NCI-H2196 (cell line): Measurements from ENCODE around the gene RBM20.

Experiments used
- DNase-seq: peaks from one replicate; lab custom pipeline; 2025; ENCODE audit not compliant: unreplicated experiment; lab: John Stamatoyannopoulos, UW

The RBM20 gene

GRCh38 chr10:110847374-110847773 is 203.2 kb downstream of the RBM20 start:
- no peak for DNase-seq

DNA sequence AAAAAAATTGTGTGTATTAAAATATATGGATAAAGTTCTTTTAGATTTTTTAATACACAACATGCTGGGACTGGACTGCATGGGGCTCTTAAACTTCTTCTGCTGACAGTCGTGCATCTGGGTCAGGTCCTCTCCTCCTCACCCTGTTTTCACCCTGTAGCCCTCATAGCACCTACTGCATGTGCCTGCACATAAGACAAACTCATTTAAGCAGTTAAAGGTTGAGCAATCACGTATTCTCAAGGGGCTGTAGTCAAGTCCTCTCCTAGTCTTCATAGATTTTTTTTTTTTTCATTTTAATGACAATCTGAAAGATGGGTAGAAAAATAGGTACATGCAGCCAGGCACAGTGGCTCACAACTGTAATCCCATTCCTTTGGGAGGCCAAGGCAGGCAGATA is 204.0 kb downstream of the RBM20 start:
- no peak for DNase-seq

DNA sequence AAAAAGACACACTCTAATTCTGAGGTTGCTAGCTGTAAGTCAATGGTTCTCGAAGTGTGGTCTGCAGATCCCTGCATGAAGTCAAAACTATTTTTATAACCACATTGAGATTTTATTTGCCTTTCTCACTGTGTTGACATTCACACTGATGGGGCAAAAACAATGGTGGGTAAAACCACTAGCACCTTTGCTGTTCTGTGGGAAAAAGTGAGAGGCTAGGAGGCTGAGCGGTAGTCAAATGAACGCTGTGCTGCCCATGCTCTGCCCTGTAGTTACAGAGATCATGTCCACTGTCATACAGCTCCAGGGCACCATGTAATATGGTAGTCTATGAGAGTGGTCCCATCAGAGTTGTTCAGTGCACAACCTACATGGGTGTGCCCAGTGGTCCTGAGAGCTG is 206.0 kb downstream of the RBM20 start:
- DNase-seq, result no peak

DNA sequence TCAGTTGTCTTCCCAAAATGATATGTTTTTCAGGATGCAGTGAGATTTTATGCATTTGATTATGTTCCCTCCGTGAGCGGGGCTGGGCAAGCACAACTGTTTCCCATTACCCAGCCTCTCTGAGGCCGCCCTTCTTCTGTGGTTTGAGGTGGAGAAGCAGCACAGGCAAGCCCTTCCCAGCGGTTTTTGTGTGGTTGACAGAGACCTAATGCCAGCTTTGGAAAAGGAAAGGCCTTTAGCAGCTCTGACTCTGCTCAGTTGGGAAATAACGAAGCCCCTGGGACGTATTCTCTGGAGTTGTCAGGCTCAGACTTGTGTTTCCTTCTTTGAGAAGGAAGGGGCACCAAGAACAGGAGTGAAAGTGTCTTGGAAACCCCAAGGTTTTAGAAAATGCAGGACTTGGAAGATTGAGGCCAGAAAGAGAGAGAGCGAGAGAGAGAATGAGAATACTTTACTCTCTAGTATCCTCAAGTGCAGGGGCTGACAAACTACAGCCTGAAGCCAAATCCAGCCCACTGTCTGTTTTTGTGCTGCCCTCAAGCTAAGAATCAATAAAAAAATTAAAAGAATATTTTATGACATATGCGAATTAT is 207.0 kb downstream of the RBM20 start:
- no peak for DNase-seq

DNA sequence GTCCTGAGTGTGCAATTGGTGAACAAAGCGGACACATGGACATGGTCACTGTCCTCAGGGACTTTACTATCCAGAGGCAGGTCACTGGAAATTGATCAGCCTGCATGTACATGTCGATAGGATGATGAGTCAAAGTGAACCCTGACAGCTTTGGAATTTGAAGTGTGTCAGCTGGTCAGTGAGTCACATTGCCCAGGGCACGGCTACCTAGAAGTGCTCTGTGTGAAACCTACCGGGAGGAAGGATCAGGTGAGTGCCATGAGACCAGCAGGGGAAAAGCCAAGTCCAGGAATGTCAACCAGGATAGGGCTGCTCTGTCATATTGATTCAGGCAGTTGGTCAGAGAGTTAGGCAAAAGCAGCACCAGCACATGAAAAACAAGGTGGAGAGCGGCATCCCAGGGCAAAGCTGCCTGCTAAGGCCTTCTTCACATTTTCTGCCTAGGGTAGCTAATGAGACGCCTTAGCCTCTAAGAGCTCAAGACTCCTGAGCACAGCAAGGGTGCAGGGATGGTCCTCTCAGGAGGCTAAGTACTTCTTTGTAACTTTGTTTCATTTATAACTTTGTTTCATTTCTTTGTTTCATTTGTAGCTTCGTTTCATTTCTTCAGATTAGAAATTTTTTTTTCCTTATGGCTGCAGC is 208.2 kb downstream of the RBM20 start:
- no peak for DNase-seq

GRCh38 chr10:110852947-110853346 is 208.8 kb downstream of the RBM20 start:
- DNase-seq, result no peak

DNA sequence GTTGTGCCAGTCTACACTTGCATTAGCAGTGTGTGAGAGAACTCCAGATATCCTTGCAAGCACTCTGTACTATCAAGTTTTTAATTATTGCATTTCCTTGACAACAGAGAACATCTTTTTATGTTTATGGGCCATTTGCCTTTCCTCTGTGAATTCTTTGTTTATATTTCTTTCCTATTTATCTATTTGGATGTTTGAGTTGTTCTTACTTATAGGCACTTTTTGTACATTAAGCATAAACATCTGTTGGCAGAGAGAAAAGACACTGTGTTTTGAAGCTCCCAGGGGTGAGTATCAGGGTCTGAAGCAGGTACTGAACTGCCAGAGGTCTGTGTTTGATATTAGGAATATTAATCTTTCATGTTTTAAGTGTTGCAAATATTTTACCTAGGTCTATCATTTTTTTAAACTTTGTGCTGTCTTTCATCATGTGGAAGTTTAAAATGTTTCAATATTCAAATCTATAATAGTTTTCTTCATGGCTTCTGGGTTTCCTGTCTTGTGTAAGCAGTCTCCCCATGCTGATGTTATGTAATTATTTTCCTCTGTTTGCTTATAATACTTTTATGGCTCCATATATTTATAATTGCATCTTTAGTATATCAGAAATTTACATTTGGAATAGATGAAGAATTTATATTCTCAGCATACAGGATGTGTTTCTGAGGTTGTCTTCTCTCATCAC is 209.9 kb downstream of the RBM20 start:
- DNase-seq, result no peak

DNA sequence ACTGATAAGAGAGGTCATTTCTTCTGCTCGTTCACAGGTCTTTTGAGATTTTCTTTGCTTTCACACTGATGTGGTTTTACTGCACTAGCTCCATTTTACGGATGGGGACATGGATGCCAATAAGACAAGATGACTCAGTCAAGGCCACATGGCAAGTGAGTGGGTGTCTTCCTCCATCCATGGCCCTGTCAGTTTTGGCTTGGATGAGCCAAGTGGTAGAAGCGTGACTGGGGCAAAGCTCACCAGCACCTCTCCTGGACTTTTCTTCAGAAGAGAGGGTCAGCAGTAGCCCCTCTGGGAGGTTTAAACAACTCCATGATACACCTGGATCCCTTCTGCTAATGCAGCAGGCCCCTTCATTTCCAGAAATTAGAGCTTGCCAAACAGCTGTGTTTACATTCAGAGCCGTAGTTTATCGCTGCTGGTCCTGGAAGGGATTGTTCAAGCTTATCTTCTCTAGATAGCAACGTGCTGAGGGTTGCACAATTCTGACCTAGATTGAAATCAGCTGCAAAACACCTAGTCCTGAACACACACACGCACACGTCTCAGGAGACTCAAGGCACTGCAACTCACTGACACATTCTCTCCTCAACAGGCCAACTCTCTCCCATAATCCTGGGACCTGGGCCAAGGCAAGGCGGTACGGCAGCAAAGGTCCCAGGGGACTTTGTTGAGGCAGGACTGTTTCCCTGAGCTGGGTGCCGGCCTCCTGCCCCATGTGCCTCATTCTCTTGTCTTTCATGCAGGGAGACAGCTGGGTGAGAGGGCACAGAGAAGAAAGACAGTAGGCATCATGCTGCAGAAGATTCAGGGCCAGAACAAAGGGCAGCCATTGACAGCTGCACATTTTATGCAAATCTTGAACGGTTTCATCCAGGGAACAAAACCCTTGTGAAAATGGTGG is 213.4 kb downstream of the RBM20 start:
- peak; percentile 43 for DNase-seq

DNA sequence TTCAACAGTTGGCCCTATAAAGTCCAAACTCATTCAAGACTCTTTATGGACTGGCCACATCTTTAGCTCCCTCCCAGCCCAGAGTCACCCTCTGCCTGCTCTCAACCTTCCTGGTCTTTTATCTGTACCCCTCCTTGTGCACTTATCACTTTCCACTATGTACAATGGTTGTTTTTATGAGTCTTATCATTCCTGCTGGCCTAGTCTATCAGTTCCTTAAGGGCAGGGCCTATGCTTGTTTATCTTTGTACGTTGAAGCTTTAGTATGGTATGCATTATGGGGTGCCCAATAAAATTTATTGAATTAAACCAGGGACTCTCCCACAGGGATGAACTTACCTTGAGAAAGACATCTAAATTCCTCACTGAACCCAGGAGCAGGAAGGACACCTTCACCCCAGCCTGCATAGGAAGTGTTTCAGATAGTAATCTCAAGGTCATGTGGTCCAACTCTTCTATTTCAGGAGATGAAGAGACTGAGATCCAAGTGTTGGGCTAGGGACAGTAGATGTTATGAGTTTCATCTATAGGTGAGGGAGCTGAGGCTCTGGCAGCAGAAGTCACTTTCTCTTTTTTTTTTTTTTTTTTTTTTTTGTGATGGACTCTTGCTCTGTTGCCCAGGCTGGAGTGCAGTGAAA is 214.3 kb downstream of the RBM20 start:
- DNase-seq, result no peak

DNA sequence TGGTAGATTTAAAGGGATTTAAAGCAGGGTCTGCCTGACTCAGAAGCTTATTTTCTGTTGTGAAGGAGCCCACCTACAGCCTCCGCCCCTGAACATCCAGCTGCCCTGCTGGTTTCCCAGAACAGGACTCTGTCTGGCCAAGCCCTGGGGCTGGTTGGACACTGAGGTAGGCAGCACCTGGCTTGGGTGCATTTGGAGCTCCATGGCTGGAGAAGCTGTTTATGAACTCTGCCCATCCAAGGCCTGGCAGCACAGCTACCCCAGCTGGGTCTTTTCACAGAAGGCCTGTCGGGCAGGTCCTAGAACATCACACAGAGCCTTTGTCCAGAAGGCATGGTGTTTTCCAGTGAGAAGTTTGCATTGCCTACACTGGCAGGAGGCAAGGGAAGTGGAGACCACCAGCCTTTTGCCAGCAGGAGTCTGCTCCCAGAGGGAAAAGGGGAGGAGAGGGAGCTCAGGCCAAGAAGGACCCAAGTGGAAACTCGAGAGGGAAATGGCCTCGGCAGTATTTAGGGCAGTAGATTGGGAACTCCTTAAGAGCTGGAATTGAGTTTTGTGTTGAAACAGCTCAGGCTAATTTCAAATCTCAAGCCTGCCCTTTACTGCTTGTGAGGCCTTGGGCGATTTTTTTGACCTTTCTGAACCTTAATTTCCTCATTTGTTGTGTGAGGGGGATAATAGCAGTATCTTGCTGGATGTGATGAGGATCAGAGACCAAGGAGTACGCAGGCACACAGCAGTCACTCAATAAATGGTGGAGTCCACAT is 215.3 kb downstream of the RBM20 start:
- DNase-seq, result no peak

- DNase-seq, result no peak
Observed at GRCh38 chr10:110859973-110860376, 215.8 kb downstream of the RBM20 start.

GRCh38 chr10:110860576-110861241 is 216.6 kb downstream of the RBM20 start:
- DNase-seq, result no peak

- DNase-seq, result no peak
Observed at GRCh38 chr10:110861476-110861875, 217.3 kb downstream of the RBM20 start.

- DNase-seq, result no peak
Observed at GRCh38 chr10:110861930-110862649, 218.0 kb downstream of the RBM20 start.

DNA sequence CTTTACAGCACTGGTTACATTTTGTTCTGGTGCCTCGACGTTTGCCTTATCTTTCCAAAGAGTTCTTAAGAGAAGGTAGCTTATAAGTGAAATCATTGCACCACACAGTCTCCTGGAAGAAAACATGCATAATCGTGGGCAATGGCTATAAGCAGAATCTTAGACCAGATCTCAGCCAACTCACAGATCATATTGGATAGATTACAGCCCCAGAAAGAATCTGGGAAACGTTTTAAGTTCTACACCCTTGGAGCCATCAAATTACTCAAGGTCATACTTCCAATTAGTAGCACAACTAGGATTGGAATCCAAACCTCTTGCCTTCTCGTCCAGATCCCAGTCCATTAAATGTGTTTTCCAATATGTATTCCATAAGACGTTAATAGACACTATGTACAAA is 218.8 kb downstream of the RBM20 start:
- DNase-seq, result no peak

DNA sequence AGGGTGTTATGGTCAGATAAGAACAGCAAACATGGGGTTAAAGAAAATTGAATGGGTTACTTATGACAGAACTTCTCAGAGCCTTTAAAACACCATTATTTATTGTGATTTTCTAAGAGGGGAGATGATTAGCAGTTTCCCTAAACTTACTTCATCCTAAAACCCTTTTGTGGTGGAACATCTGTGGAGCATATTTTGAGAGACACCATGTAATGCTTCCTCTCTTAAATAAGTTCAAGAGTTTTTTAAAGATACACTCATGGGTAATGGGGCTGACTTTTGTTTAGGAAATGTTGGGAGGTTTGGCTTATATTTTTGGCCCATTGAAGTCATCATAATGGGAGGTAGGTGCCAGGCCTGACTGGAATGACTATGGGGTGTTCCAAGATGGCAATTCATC is 219.2 kb downstream of the RBM20 start:
- no peak for DNase-seq

DNA sequence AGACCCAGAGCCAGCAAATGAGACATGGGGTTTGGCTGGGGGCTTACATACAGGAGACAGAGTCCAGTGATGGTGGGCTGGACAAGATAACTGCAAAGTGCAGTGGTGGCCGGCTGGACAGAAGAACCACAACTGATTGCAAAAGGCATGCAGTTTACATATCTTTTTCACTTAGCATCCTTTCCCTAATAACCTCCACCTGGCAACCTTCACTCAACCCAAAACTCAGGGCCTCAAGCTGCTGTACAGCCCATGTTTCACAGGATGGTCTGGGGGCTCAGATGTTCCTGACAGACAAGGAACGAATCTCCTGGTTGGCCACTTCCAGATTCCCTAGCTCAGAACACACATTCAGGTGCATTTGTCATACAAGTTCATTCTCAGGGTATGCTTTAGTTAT is 219.8 kb downstream of the RBM20 start:
- no peak for DNase-seq

DNA sequence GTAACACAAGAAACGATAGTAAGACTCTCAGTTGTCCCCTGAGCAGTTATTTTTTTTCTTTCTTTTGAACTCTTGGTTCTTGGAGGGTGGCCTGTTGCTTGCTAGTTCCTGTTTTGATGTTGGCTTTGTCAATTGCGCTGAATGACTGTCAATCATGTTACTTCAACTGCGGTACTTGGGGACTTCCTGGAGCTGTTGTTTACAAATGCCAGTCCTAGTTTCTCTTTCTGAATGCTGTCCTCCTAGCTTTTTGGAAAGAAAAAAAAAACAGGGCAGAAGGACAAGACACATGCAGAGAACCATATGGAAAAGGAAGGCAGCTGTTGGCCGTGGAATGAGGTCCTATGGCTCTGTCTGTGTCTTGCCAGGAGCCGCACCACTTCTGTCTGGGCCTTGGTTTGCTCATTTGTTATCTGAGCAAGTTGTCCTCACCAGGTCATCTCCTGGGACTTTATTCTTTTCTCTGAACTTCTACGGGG is 220.6 kb downstream of the RBM20 start:
- no peak for DNase-seq

DNA sequence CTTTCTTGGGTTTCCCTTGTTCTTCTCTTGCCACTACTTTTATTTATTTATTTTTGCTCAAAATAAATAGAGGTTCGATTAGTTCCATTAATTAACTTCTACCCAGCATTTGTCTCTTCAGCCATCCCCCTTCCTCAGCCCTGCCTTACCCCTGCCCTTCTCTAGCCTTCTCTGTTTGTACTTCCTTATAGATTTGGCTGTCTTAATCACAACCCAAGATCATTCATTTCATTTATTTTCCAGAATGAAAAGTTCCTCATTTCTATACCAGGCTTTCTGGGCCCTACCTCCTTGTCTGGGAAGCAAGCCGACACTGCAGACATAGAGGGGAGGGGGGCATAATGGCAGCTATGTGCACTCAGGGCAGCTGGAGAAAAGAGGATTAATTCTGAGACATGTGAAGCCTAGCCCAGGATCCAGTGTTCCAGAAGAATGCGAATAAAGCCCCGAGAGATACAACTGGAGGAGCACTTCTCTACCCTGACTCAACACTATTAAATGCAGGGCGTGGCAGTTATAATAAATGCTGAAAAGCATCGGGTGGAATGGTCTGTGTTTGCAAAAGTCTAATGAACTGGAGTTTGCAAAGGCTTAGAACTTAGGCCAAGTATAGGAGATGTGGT is 221.2 kb downstream of the RBM20 start:
- no peak for DNase-seq
